ENCODE results near the gene RBM19.

DNA sequence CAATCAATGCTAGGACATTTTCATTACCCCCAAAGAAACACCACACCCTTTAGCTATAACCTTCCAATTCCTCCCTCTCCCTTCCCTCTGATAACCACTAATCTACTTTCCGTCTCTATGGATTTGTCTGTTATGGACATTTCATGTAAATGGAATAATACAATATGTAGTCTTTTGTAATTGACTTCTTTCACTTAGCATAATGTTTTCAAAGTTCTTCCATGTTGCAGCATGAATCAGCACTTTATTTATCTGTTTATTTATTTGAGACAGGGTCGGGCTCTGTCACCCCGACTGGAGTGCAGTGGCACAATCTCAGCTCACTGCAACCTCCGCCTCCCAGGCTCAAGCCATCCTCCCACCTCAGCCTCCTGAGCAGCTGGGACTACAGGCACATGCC lies 1.2 kb upstream of the RBM19 start:
- TF ChIP-seq, protein P1, sequence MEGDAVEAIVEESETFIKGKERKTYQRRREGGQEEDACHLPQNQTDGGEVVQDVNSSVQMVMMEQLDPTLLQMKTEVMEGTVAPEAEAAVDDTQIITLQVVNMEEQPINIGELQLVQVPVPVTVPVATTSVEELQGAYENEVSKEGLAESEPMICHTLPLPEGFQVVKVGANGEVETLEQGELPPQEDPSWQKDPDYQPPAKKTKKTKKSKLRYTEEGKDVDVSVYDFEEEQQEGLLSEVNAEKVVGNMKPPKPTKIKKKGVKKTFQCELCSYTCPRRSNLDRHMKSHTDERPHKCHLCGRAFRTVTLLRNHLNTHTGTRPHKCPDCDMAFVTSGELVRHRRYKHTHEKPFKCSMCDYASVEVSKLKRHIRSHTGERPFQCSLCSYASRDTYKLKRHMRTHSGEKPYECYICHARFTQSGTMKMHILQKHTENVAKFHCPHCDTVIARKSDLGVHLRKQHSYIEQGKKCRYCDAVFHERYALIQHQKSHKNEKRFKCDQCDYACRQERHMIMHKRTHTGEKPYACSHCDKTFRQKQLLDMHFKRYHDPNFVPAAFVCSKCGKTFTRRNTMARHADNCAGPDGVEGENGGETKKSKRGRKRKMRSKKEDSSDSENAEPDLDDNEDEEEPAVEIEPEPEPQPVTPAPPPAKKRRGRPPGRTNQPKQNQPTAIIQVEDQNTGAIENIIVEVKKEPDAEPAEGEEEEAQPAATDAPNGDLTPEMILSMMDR (IDR thresholded peaks at IDR 0.05; ENCODE audit: low read length), result no peak
- no peak for TF ChIP-seq EZH2 (optimal IDR thresholded peaks at IDR 0.05; ENCODE audit: low read depth, low read length)
- no peak for TF ChIP-seq EZH2phosphoT487 (IDR thresholded peaks at IDR 0.05; ENCODE audit: low read length)
